ENCODE results near the gene SF1. TPM values are rescaled to one million over a fixed set of nuclear protein-coding genes. Genes with fewer than 3 reads are reported as not detected.

SF1 gene
- total RNA-seq, 1 experiment from 2014 or later: 285 TPM

DNA sequence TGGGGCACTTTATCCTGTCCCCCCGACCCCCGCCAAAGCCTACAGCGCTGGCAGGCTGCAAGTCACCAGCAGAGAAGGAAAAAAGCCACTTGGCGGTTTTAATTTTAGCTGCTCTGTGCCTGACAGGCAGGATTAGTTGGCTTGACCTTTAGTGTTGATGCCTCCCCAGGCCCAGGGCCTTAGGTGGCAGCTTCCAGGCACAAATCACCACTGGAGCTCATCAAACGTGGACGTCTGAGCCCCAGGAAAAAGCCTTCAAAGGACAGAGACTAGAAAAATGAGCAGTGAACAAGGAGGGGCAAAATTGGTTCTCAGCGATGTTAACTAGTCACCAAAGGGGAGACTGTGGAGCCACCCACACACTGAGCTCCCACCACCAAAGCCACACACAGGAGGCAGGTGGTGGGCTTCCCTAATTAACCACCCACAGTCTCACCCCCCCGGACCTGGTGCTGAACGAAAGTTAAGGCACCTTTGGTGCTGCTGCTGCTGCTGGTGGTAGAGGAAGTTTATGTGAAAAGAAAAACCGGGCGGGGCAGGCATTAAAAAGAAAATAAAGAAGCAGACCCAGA is 14.2 kb downstream of the SF1 start:
- no peaks in the 10 kb centered on the region for H3K9me3 Mint-ChIP-seq
- peaks cover 85% of the 10 kb centered on the region for H3K4me1 Mint-ChIP-seq
- POLR2A ChIA-PET: interaction anchor here (1.0 to 5.0 kb wide), 3 partner anchors 11 to 20 kb away, joined by 3 to 45 read pairs (median 8); partner anchors contain the start of genes RASGRP2 and SF1
- DNase-seq (ENCODE audit: low spot score) (no peak), ATAC-seq (no peak)
- peaks cover 43% of the 10 kb centered on the region for H3K36me3 Mint-ChIP-seq
- peak overlapping the region; percentile 98 for H3K27ac Mint-ChIP-seq
- TF ChIP-seq ETV6 (CRISPR knock-in tag; IDR thresholded peaks at IDR 0.05) (no peak), ZNF219 (CRISPR knock-in tag; IDR thresholded peaks at IDR 0.05; ENCODE audit: borderline replicate concordance) (no peak), ZNF396 (CRISPR knock-in tag; IDR thresholded peaks at IDR 0.05; ENCODE audit: borderline replicate concordance) (no peak)
- H3K4me3 Mint-ChIP-seq: peak overlapping the region; percentile 43
- CTCF ChIA-PET: interaction anchor here (0.9 to 7.5 kb wide), 6 partner anchors 9 to 76 kb away, joined by 3 to 150 read pairs (median 11); partner anchors contain the start of genes RASGRP2 and SF1
- no peaks in the 10 kb centered on the region for H3K27me3 Mint-ChIP-seq (ENCODE audit: low read depth)

DNA sequence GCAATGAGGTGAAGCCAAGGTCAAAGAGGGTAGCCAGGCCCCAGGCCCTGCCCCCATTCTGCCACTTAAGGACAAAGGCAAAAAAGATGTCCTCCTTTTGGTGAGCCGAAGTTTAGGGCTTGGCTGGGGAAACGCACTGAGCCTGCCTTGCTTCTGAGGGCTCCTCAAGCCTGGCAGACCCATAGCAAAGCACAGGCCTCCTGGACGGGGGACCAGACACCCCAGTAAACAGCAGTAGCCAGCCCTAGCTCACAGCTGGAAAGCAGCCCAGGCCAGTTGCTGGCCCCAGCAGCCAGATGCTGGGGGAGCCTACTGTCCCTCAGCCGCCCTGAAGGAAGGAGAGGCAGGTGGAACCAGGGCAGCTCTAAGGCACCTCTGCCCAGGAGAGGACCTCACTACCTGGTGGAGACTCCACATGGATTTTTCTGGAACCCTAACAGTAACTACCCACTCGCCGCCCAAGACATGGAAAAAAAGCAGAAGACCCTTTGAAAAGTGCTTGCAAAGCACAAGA is 14.8 kb downstream of the SF1 start:
- H3K4me1 Mint-ChIP-seq: peaks cover 90% of the 10 kb centered on the region
- ATAC-seq (no peak), DNase-seq (ENCODE audit: low spot score) (no peak)
- peak overlapping the region; percentile 98 for H3K27ac Mint-ChIP-seq
- POLR2A ChIA-PET: interaction anchor here (0.6 to 5.0 kb wide), 4 partner anchors 11 to 205 kb away, joined by 3 to 45 read pairs (median 6); partner anchors contain the start of genes RASGRP2 and SF1
- H3K36me3 Mint-ChIP-seq: peaks cover 37% of the 10 kb centered on the region
- TF ChIP-seq CBFB (CRISPR knock-in tag; IDR thresholded peaks at IDR 0.05; ENCODE audit: low read depth): no peak
- TF ChIP-seq, protein P1, sequence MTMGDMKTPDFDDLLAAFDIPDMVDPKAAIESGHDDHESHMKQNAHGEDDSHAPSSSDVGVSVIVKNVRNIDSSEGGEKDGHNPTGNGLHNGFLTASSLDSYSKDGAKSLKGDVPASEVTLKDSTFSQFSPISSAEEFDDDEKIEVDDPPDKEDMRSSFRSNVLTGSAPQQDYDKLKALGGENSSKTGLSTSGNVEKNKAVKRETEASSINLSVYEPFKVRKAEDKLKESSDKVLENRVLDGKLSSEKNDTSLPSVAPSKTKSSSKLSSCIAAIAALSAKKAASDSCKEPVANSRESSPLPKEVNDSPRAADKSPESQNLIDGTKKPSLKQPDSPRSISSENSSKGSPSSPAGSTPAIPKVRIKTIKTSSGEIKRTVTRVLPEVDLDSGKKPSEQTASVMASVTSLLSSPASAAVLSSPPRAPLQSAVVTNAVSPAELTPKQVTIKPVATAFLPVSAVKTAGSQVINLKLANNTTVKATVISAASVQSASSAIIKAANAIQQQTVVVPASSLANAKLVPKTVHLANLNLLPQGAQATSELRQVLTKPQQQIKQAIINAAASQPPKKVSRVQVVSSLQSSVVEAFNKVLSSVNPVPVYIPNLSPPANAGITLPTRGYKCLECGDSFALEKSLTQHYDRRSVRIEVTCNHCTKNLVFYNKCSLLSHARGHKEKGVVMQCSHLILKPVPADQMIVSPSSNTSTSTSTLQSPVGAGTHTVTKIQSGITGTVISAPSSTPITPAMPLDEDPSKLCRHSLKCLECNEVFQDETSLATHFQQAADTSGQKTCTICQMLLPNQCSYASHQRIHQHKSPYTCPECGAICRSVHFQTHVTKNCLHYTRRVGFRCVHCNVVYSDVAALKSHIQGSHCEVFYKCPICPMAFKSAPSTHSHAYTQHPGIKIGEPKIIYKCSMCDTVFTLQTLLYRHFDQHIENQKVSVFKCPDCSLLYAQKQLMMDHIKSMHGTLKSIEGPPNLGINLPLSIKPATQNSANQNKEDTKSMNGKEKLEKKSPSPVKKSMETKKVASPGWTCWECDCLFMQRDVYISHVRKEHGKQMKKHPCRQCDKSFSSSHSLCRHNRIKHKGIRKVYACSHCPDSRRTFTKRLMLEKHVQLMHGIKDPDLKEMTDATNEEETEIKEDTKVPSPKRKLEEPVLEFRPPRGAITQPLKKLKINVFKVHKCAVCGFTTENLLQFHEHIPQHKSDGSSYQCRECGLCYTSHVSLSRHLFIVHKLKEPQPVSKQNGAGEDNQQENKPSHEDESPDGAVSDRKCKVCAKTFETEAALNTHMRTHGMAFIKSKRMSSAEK (CRISPR knock-in tag; IDR thresholded peaks at IDR 0.05; ENCODE audit: borderline replicate concordance): no peak
- TF ChIP-seq, protein P2, sequence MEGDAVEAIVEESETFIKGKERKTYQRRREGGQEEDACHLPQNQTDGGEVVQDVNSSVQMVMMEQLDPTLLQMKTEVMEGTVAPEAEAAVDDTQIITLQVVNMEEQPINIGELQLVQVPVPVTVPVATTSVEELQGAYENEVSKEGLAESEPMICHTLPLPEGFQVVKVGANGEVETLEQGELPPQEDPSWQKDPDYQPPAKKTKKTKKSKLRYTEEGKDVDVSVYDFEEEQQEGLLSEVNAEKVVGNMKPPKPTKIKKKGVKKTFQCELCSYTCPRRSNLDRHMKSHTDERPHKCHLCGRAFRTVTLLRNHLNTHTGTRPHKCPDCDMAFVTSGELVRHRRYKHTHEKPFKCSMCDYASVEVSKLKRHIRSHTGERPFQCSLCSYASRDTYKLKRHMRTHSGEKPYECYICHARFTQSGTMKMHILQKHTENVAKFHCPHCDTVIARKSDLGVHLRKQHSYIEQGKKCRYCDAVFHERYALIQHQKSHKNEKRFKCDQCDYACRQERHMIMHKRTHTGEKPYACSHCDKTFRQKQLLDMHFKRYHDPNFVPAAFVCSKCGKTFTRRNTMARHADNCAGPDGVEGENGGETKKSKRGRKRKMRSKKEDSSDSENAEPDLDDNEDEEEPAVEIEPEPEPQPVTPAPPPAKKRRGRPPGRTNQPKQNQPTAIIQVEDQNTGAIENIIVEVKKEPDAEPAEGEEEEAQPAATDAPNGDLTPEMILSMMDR (IDR thresholded peaks at IDR 0.05): no peak
- TF ChIP-seq ATF1 (CRISPR knock-in tag; IDR thresholded peaks at IDR 0.05): no peak
- no peak for TF ChIP-seq FOXJ3 (CRISPR knock-in tag; IDR thresholded peaks at IDR 0.05; ENCODE audit: borderline replicate concordance)
- TF ChIP-seq NFYB (CRISPR knock-in tag; conservative IDR thresholded peaks at IDR 0.05; ENCODE audit: low read depth): no peak
- TF ChIP-seq, protein P3, sequence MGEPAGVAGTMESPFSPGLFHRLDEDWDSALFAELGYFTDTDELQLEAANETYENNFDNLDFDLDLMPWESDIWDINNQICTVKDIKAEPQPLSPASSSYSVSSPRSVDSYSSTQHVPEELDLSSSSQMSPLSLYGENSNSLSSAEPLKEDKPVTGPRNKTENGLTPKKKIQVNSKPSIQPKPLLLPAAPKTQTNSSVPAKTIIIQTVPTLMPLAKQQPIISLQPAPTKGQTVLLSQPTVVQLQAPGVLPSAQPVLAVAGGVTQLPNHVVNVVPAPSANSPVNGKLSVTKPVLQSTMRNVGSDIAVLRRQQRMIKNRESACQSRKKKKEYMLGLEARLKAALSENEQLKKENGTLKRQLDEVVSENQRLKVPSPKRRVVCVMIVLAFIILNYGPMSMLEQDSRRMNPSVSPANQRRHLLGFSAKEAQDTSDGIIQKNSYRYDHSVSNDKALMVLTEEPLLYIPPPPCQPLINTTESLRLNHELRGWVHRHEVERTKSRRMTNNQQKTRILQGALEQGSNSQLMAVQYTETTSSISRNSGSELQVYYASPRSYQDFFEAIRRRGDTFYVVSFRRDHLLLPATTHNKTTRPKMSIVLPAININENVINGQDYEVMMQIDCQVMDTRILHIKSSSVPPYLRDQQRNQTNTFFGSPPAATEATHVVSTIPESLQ (CRISPR knock-in tag; IDR thresholded peaks at IDR 0.05): no peak
- no peak for TF ChIP-seq ZNF671 (CRISPR knock-in tag; IDR thresholded peaks at IDR 0.05)
- no peak for TF ChIP-seq OVOL2 (CRISPR knock-in tag; IDR thresholded peaks at IDR 0.05; ENCODE audit: borderline replicate concordance)
- TF ChIP-seq, protein P4, sequence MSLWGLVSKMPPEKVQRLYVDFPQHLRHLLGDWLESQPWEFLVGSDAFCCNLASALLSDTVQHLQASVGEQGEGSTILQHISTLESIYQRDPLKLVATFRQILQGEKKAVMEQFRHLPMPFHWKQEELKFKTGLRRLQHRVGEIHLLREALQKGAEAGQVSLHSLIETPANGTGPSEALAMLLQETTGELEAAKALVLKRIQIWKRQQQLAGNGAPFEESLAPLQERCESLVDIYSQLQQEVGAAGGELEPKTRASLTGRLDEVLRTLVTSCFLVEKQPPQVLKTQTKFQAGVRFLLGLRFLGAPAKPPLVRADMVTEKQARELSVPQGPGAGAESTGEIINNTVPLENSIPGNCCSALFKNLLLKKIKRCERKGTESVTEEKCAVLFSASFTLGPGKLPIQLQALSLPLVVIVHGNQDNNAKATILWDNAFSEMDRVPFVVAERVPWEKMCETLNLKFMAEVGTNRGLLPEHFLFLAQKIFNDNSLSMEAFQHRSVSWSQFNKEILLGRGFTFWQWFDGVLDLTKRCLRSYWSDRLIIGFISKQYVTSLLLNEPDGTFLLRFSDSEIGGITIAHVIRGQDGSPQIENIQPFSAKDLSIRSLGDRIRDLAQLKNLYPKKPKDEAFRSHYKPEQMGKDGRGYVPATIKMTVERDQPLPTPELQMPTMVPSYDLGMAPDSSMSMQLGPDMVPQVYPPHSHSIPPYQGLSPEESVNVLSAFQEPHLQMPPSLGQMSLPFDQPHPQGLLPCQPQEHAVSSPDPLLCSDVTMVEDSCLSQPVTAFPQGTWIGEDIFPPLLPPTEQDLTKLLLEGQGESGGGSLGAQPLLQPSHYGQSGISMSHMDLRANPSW (CRISPR knock-in tag; conservative IDR thresholded peaks at IDR 0.05; ENCODE audit: low read depth): no peak
- peak overlapping the region; percentile 43 for H3K4me3 Mint-ChIP-seq
- CTCF ChIA-PET: interaction anchor here (0.5 to 7.5 kb wide), 9 partner anchors 11 to 556 kb away, joined by 3 to 150 read pairs (median 6); partner anchors contain the start of genes ARL2, RASGRP2 and SF1
- no peaks in the 10 kb centered on the region for H3K9me3 Mint-ChIP-seq
- no peaks in the 10 kb centered on the region for H3K27me3 Mint-ChIP-seq (ENCODE audit: low read depth)
